Lower leg skin (tissue), 4 donors: ENCODE results near the gene ARGLU1. TPM values are rescaled to one million over a fixed set of nuclear protein-coding genes. Genes with fewer than 3 reads are reported as not detected.

ENCODE experiments used
- DNase-seq, 2 donors: peaks; one replicate each; pipeline ENCODE4 v3.0.0-alpha.2; 2019; ENCODE audit warnings: low spot score in 2 of 2
- H3K4me3 ChIP-seq: fragments of 200-600 bp; sonication (generic); 2 replicates; pipeline ENCODE4 v1.5.1; 2017; ENCODE audit warnings: mild to moderate bottlenecking, low read depth; ENCODE audit not compliant: poor library complexity, severe bottlenecking
- POLR2A ChIP-seq, 2 donors: fragments of 450-650 bp; IDR thresholded peaks; one replicate each; pipeline ENCODE4 v1.6.1; 2016 to 2017; ENCODE audit warnings: antibody characterized with exemption in 2 of 2, mild to moderate bottlenecking in 1 of 2, moderate library complexity in 1 of 2
- whole genome bisulfite sequencing, 2 donors: methylation state at CpG; one replicate each; pipeline ENCODE4 v1.1.5; 2018; 5-methylcytosine and 5-hydroxymethylcytosine counted together
- intact Hi-C: fragments of 100-400 bp; cut with DNase I; formaldehyde crosslinking; loops from one replicate; pipeline ENCODE4 v1.15.0; 2023; ENCODE audit warnings: low total_unique reads
- total RNA-seq, 4 donors: library from RNA; depleted of rRNA; stranded (reverse); fragments of >200 nt; gene quantifications; one replicate each; pipeline ENCODE4 v1.1.0, GENCODE V29; 2016
- TF ChIP-seq, protein P1 (sequence below), 3 donors: fragments of 450-650 bp; IDR thresholded peaks; one replicate each; pipeline ENCODE4 v1.5.1; 2016; ENCODE audit warnings: antibody characterized with exemption in 3 of 3, mild to moderate bottlenecking in 3 of 3, moderate library complexity in 2 of 3

The ARGLU1 gene
- total RNA-seq, 4 donors from 2014 or later = 44.7 to 73.0 (median 48.4) TPM

GRCh38 chr13:106533101-106533942, 34.6 kb downstream of the ARGLU1 start:
- WGBS, 2 donors = 3% methylated on average over 40 to 44 of the region's 44 CpGs
- peak overlapping the region; percentile 58 for H3K4me3 ChIP-seq
- TF ChIP-seq, protein P1, sequence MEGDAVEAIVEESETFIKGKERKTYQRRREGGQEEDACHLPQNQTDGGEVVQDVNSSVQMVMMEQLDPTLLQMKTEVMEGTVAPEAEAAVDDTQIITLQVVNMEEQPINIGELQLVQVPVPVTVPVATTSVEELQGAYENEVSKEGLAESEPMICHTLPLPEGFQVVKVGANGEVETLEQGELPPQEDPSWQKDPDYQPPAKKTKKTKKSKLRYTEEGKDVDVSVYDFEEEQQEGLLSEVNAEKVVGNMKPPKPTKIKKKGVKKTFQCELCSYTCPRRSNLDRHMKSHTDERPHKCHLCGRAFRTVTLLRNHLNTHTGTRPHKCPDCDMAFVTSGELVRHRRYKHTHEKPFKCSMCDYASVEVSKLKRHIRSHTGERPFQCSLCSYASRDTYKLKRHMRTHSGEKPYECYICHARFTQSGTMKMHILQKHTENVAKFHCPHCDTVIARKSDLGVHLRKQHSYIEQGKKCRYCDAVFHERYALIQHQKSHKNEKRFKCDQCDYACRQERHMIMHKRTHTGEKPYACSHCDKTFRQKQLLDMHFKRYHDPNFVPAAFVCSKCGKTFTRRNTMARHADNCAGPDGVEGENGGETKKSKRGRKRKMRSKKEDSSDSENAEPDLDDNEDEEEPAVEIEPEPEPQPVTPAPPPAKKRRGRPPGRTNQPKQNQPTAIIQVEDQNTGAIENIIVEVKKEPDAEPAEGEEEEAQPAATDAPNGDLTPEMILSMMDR (IDR thresholded peaks at IDR 0.05) = no peak
- TF ChIP-seq POLR2A (IDR thresholded peaks at IDR 0.05) = no peak
- intact Hi-C loops = loop anchor here (10.0 kb wide), 2 partner anchors 1759 to 1969 kb away; no protein-coding TSS in a partner anchor
- DNase-seq = peak; percentile 70 to 94

- intact Hi-C loops = loop anchor here (10.0 kb wide), 2 partner anchors 1758 to 1968 kb away; no protein-coding TSS in a partner anchor
- H3K4me3 ChIP-seq = no peak overlapping the region
- WGBS, 2 donors = 39 to 40% methylated on average over 18 of the region's 18 CpGs
- no peak for DNase-seq
- TF ChIP-seq POLR2A (IDR thresholded peaks at IDR 0.05) = no peak
- TF ChIP-seq, protein P1 (IDR thresholded peaks at IDR 0.05) = no peak
Measured at GRCh38 chr13:106532111-106532929, 35.6 kb downstream of the ARGLU1 start.

DNA sequence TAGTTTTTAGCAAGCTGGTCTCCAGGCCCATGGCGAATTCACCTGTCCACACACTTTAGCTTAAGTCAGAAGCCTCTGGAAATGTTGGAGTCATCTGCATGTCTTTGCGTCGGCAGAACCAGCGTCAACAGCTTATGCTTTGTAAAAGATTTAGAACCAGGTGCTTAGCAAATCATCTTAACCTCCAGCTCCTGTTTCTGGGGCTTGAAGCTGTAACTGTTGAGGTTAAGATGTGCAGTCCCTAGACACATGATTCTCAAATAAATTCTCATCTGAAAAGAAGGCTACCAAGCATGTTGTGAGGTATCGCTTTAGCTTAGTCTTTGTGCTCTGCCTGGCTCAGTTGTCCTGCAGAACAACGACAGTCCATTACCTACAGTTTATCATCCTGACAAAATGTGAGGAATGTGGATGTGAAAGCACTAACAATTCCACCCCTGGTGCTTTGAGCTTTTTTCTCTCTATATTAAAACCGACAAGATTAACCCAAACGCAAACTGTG, 36.9 kb downstream of the ARGLU1 start:
- intact Hi-C loops = loop anchor here (10.0 kb wide), 2 partner anchors 1756 to 1966 kb away; no protein-coding TSS in a partner anchor
- WGBS, 2 donors = 80 to 87% methylated on average over 8 of the region's 8 CpGs
- no peak overlapping the region for H3K4me3 ChIP-seq
- no peak for DNase-seq
- no peak for TF ChIP-seq POLR2A (IDR thresholded peaks at IDR 0.05)
- TF ChIP-seq, protein P1 (IDR thresholded peaks at IDR 0.05) = no peak

- no peak overlapping the region for H3K4me3 ChIP-seq
- WGBS, 2 donors = 58 to 62% methylated on average over 11 of the region's 11 CpGs
- TF ChIP-seq POLR2A (IDR thresholded peaks at IDR 0.05) = no peak
- TF ChIP-seq, protein P1 (IDR thresholded peaks at IDR 0.05) = no peak
- no peak for DNase-seq
- intact Hi-C loops = loop anchor here (10.0 kb wide), 2 partner anchors 1756 to 1966 kb away; no protein-coding TSS in a partner anchor
Measured at GRCh38 chr13:106530171-106530851, 37.6 kb downstream of the ARGLU1 start.
